ENCODE data around the gene ITGB6. TPM values are rescaled to one million over a fixed set of nuclear protein-coding genes. Genes with fewer than 3 reads are reported as not detected.

The ITGB6 gene
- total and polyA plus RNA-seq, 2 of the 8 experiments (the other 6 are each of a cell fraction or from before 2014, with no cell fraction given) = not detected

DNA sequence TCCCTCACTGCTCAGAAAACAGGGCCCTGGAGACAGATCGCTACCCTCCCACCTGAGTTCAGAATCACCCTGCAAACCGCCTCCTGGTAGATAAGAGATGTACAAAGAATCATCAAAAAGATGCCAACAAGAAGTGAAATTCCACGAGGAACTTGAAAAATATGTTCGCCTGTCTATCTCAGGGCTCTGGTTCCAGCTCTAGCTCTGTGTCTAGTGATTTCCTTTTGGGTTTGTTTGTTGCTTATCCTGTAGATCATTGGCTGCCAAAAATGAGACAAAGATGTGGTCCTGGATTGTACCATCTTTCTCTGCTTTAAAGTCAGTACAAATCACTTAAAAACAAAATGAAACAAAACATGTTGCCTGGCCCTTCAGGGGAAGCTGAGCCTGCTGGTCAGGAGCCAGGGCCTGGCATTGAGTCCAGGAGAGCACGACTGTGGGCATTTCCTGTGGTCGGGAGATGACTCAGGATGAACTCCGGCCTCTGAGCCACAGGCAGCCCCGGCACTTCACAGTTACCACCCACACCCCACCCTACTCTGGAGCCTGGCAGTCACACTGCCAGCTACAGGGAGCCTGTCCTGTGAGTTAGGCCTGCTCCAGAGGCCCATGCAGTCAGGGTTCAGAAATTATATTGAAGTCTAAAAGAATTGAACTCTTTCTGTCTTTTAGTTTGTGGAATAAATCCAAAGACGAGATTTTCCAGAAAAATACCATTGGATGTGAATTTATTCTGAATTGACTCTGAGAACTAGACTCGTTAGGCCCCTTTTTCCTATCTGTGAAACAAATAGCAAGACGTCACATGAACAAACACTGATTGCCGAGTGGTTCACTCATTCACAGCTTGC lies 8.0 kb upstream of the ITGB6 start:
- no peak overlapping the region for H3K4me3 ChIP-seq (ENCODE audit: extremely low read depth in 1 of 4, insufficient read depth in 2 of 4, low read depth in 3 of 4, low read length in 4 of 4)
- H3K79me2 ChIP-seq (ENCODE audit: control insufficient read depth in 1 of 2, insufficient read depth in 2 of 2, low read length in 2 of 2) = no peaks in the 10 kb centered on the region
- no peaks in the 10 kb centered on the region for H3K27me3 ChIP-seq (replicated peaks in 1 of 4; ENCODE audit: control insufficient read depth in 3 of 4, extremely low read depth in 1 of 4, insufficient read depth in 3 of 4, low read length in 3 of 4)
- H3K27ac ChIP-seq (ENCODE audit: low read depth, low read length) = no peak overlapping the region
- no peaks in the 10 kb centered on the region for H3K4me1 ChIP-seq (replicated peaks in 1 of 4; ENCODE audit: control insufficient read depth in 3 of 4, insufficient read depth in 4 of 4, low read length in 3 of 4)
- H3K79me1 ChIP-seq (ENCODE audit: low read depth, low read length) = no peaks in the 10 kb centered on the region
- no peak overlapping the region for H3K4me2 ChIP-seq (ENCODE audit: insufficient read depth in 1 of 2, low read depth in 2 of 2, low read length in 2 of 2)
- POLR2A ChIA-PET (ENCODE audit: partially characterized antibody) = no interaction called here
- peak overlapping the region; percentile 31 for H4K5ac ChIP-seq (ENCODE audit: insufficient read length, low read depth, low read length)
- no peak overlapping the region for H2BK15ac ChIP-seq (ENCODE audit: low read length)
- no peaks in the 10 kb centered on the region for H3K23me2 ChIP-seq (ENCODE audit: low read depth, low read length)
- H2AK5ac ChIP-seq (ENCODE audit: low read depth, low read length) = no peak overlapping the region
- 0 out of 4 replicates have a peak, but pooled peaks cover 0 to 4% of the 10 kb centered on the region in 2 experiments for H3K9me3 ChIP-seq (ENCODE audit: insufficient read depth in 2 of 2, low read depth in 1 of 2, low read length in 1 of 2)
- CTCF ChIA-PET (ENCODE audit: partially characterized antibody) = interaction anchor here (0.9 to 5.1 kb wide), 9 partner anchors 13 to 99 kb away, joined by 3 to 43 read pairs (median 5); no protein-coding TSS in a partner anchor
- H2BK5ac ChIP-seq (ENCODE audit: low read depth, low read length) = no peak overlapping the region
- H3K14ac ChIP-seq (ENCODE audit: insufficient read length) = no peak overlapping the region
- no peaks in the 10 kb centered on the region for H4K20me1 ChIP-seq (replicated peaks in 1 of 2; ENCODE audit: control insufficient read depth in 1 of 2, insufficient read depth in 2 of 2, low read length in 2 of 2)
- H3K9ac ChIP-seq (replicated peaks in 1 of 4; ENCODE audit: extremely low read depth in 1 of 4, low read depth in 3 of 4, low read length in 3 of 4) = no peak overlapping the region
- H3K36me3 ChIP-seq (ENCODE audit: control insufficient read depth in 2 of 4, insufficient read depth in 4 of 4, low read length in 3 of 4) = no peaks in the 10 kb centered on the region
- H2AFZ ChIP-seq (ENCODE audit: low read length) = peak overlapping the region; percentile 41; the same call in 1 of the 2 replicates
- H2BK20ac ChIP-seq (ENCODE audit: low read length) = no peak overlapping the region
- no peak overlapping the region for H3K18ac ChIP-seq (ENCODE audit: extremely low read depth, low read length)
- no peak for DNase-seq (ENCODE audit: low read depth in 1 of 2, low spot score in 2 of 2)
- H2BK120ac ChIP-seq (replicated peaks; ENCODE audit: low read depth, low read length) = peak overlapping the region; percentile 44
- 88% methylated on average over 12 of the region's 12 CpGs; no CpG with 5 or more reads in 1 of the 2 experiments for WGBS, 2 experiments (ENCODE audit: extremely low coverage in 1 of 2, insufficient coverage in 1 of 2, insufficient read length in 1 of 2, insufficient replicate concordance in 2 of 2, low coverage in 1 of 2, low lambda C conversion rate in 2 of 2, missing lambda C conversion rate in 1 of 2)
- H3K23ac ChIP-seq (ENCODE audit: insufficient read length) = no peak overlapping the region
- H2BK12ac ChIP-seq (ENCODE audit: low read depth, low read length) = no peak overlapping the region
- no peak for FAIRE-seq
- no peak overlapping the region for H4K91ac ChIP-seq (replicated peaks; ENCODE audit: insufficient read length, low read length)
- no peak overlapping the region for H4K8ac ChIP-seq (ENCODE audit: extremely low read depth, insufficient read depth, low read length)
- no peak overlapping the region for H3K56ac ChIP-seq (replicated peaks; ENCODE audit: insufficient read length, low read depth, low read length)
- H3K4ac ChIP-seq (replicated peaks; ENCODE audit: insufficient read length, low read depth, low read length) = no peak overlapping the region
- TF ChIP-seq SRF (IDR thresholded peaks at IDR 0.05; ENCODE audit: low read depth, low read length) (no peak), POU5F1 (IDR thresholded peaks at IDR 0.05; ENCODE audit: low read depth, low read length) (no peak), CEBPB (IDR thresholded peaks at IDR 0.05; ENCODE audit: low read depth, low read length) (no peak), TAF7 (optimal IDR thresholded peaks at IDR 0.05; ENCODE audit: borderline replicate concordance, low read depth, low read length) (no peak), TCF12 (IDR thresholded peaks at IDR 0.05; ENCODE audit: low read depth, low read length) (no peak), EZH2 (IDR thresholded peaks at IDR 0.05; ENCODE audit: low read depth, low read length, severe bottlenecking) (no peak), BRCA1 (IDR thresholded peaks at IDR 0.05; ENCODE audit: low read depth, low read length) (no peak)
- TF ChIP-seq, protein P1, sequence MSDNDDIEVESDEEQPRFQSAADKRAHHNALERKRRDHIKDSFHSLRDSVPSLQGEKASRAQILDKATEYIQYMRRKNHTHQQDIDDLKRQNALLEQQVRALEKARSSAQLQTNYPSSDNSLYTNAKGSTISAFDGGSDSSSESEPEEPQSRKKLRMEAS (IDR thresholded peaks at IDR 0.05) = no peak
- TF ChIP-seq, protein P2, sequence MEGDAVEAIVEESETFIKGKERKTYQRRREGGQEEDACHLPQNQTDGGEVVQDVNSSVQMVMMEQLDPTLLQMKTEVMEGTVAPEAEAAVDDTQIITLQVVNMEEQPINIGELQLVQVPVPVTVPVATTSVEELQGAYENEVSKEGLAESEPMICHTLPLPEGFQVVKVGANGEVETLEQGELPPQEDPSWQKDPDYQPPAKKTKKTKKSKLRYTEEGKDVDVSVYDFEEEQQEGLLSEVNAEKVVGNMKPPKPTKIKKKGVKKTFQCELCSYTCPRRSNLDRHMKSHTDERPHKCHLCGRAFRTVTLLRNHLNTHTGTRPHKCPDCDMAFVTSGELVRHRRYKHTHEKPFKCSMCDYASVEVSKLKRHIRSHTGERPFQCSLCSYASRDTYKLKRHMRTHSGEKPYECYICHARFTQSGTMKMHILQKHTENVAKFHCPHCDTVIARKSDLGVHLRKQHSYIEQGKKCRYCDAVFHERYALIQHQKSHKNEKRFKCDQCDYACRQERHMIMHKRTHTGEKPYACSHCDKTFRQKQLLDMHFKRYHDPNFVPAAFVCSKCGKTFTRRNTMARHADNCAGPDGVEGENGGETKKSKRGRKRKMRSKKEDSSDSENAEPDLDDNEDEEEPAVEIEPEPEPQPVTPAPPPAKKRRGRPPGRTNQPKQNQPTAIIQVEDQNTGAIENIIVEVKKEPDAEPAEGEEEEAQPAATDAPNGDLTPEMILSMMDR (IDR thresholded peaks at IDR 0.05; ENCODE audit: control extremely low read depth in 1 of 3, insufficient read depth in 1 of 3, low read depth in 1 of 3, low read length in 3 of 3) = no peak

All from H1 (cell line).